Fibroblast of lung (primary cell): Measurements from ENCODE around the gene TCFL5. TPM values are rescaled to one million over a fixed set of nuclear protein-coding genes. Genes with fewer than 3 reads are reported as not detected.
"Not testable (repeated sequence)": the region's sequence is repeated elsewhere in the genome, so short reads cannot be mapped to it uniquely, and the experiment has no call there.

Experiments used
- DNase-seq, 2 donors: peaks; one replicate each; pipeline versions ENCODE4 v3.0.0 to v3.0.0-alpha.2; 2010; ENCODE audit warnings: low read depth in 2 of 2
- H2AFZ ChIP-seq: 2 replicates; pipeline ENCODE4 v1.5.1; 2012; ENCODE audit warnings: low read length, control low read depth, inconsistent platforms
- H3K27ac ChIP-seq: 2 replicates; pipeline ENCODE4 v1.5.1; 2011; ENCODE audit warnings: low read length, control low read depth; ENCODE audit not compliant: insufficient read depth
- H3K27me3 ChIP-seq: 2 replicates; pipeline ENCODE4 v1.5.1; 2011; ENCODE audit warnings: mild to moderate bottlenecking, low read length; ENCODE audit not compliant: control insufficient read depth, insufficient read depth
- H3K36me3 ChIP-seq: 2 replicates; pipeline ENCODE4 v1.5.1; 2011; ENCODE audit warnings: low read length; ENCODE audit not compliant: control insufficient read depth, insufficient read depth
- H3K4me1 ChIP-seq: 2 replicates; pipeline ENCODE4 v1.5.1; 2011; ENCODE audit warnings: low read length; ENCODE audit not compliant: control insufficient read depth, insufficient read depth; ENCODE audit errors: extremely low read depth
- H3K4me2 ChIP-seq: 2 replicates; pipeline ENCODE4 v1.5.1; 2011; ENCODE audit warnings: low read length, control low read depth; ENCODE audit not compliant: insufficient read depth; ENCODE audit errors: extremely low read depth
- H3K4me3 ChIP-seq, 4 experiments: fragments of 200-600 bp in 1 of 4; sonication (generic) in 1 of 4; replicated peaks in 1 of 4; 2 replicates each; pipeline ENCODE4 v1.5.1; 2011 to 2016; ENCODE audit warnings: low read length in 4 of 4, low read depth in 3 of 4, mild to moderate bottlenecking in 3 of 4, control low read depth in 2 of 4, inconsistent platforms in 1 of 4, mixed read lengths in 1 of 4; ENCODE audit not compliant: insufficient read depth in 1 of 4; ENCODE audit errors: control extremely low read depth in 1 of 4
- H3K79me2 ChIP-seq: 2 replicates; pipeline ENCODE4 v1.5.1; 2012; ENCODE audit warnings: mild to moderate bottlenecking, low read length, inconsistent platforms; ENCODE audit not compliant: control insufficient read depth, insufficient read depth
- H3K9ac ChIP-seq: 2 replicates; pipeline ENCODE4 v1.5.1; 2011; ENCODE audit warnings: mild to moderate bottlenecking, low read length, control low read depth; ENCODE audit not compliant: insufficient read depth
- H3K9me3 ChIP-seq: 2 replicates; pipeline ENCODE4 v1.5.1; 2012; ENCODE audit warnings: low read depth, low read length; ENCODE audit not compliant: control insufficient read depth, insufficient read depth
- H4K20me1 ChIP-seq: 2 replicates; pipeline ENCODE4 v1.5.1; 2011; ENCODE audit warnings: low read length; ENCODE audit not compliant: control insufficient read depth, insufficient read depth; ENCODE audit errors: extremely low read depth
- CTCF ChIP-seq, 2 donors: IDR thresholded peaks in 1 of 2; conservative IDR thresholded peaks in 1 of 2; 1 replicate in 1 of 2; 2 replicates in 1 of 2; pipeline ENCODE4 v1.5.1; 2011 to 2012; ENCODE audit warnings: low read length in 2 of 2, control low read depth in 1 of 2, inconsistent platforms in 1 of 2, low read depth in 1 of 2, mild to moderate bottlenecking in 1 of 2
- EZH2 ChIP-seq: IDR thresholded peaks from 2 replicates; pipeline ENCODE4 v1.5.1; 2012; ENCODE audit warnings: low read length, control low read depth, mild to moderate bottlenecking; ENCODE audit errors: missing control alignments
- polyA plus RNA-seq, 2 donors: library from polyadenylated mRNA; depleted of rRNA in 1 of 2; stranded (reverse) in 1 of 2; unstranded in 1 of 2; fragments of >200 nt; gene quantifications; 2 replicates each; pipeline ENCODE4 v1.2.1, GENCODE V29; 2011 to 2012; ENCODE audit warnings: missing spikeins in 1 of 2
- total RNA-seq: library from RNA; depleted of rRNA; stranded (reverse); fragments of >200 nt; gene quantifications from 2 replicates; pipeline ENCODE4 v1.2.1, GENCODE V29; 2014

TCFL5 gene
- total and polyA plus RNA-seq, 2 donors (not counting 1 experiment from before 2014, with no cell fraction given), result 9.8 to 13.7 TPM

- no peak overlapping the region for H3K9ac ChIP-seq
- no peak overlapping the region for H3K4me3 ChIP-seq
- no peak overlapping the region for H3K27ac ChIP-seq
- peaks cover 5% of the 10 kb centered on the region for H3K36me3 ChIP-seq
- TF ChIP-seq EZH2 (no peak), CTCF (conservative IDR thresholded peaks at IDR 0.05 in 1 of 2, IDR thresholded peaks at IDR 0.05 in 1 of 2; ENCODE audit: low read depth in 1 of 2, low read length in 2 of 2) (no peak)
- no peak overlapping the region for H2AFZ ChIP-seq
- H4K20me1 ChIP-seq, result no peaks in the 10 kb centered on the region
- DNase-seq, result no peak
- no peaks in the 10 kb centered on the region for H3K4me1 ChIP-seq
- no peak overlapping the region for H3K4me2 ChIP-seq
- H3K79me2 ChIP-seq, result no peaks in the 10 kb centered on the region
- H3K9me3 ChIP-seq, result no peaks in the 10 kb centered on the region
- no peaks in the 10 kb centered on the region for H3K27me3 ChIP-seq
Measured at GRCh38 chr20:62849431-62849830, 12.2 kb downstream of the TCFL5 start.

GRCh38 chr20:62848917-62849316 is 12.7 kb downstream of the TCFL5 start:
- H3K4me1 ChIP-seq, DNase-seq, H3K79me2 ChIP-seq, H4K20me1 ChIP-seq, H3K4me3 ChIP-seq, H3K9ac ChIP-seq, H3K27me3 ChIP-seq, H3K4me2 ChIP-seq, H3K9me3 ChIP-seq, H2AFZ ChIP-seq, H3K27ac ChIP-seq, H3K36me3 ChIP-seq: not testable (repeated sequence)

DNA sequence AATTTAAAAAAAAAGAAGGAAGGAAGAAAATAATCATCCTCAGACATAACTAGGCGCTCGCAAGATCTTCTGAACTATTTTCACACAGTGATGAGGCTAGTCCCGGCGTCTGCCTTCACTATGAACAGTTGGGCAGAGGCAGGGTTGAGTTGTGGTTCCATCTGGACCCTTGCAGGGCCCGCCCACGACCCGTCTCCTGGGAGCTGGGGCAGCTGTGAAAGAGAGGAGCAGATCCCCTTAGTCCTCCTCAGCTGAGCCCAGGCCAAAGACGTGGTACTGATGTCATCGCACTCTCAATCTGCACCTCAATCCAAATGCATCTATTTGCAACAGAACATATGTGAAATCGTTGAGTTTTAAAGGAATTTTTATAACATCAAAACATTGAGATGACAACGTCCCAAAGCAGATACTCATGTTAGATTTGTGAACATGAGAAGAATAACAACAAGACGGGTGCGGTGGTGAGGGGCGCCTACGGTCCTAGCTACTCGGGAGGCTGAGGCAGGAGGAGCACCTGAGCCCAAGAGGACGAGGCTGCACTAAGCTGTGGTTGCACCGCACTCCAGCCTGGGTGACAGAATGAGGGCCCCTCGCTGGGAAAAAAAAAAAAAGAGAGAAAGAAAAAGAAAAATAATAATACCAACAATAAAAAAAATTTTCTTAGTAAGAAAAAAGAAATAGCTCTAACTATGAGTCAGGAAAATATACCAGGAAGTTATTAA is 15.3 kb downstream of the TCFL5 start:
- no peaks in the 10 kb centered on the region for H4K20me1 ChIP-seq
- no peak overlapping the region for H3K9ac ChIP-seq
- no peak for DNase-seq
- H3K9me3 ChIP-seq, result no peaks in the 10 kb centered on the region
- no peaks in the 10 kb centered on the region for H3K79me2 ChIP-seq
- H3K27ac ChIP-seq, result no peak overlapping the region
- H2AFZ ChIP-seq, result no peak overlapping the region
- H3K27me3 ChIP-seq, result no peaks in the 10 kb centered on the region
- TF ChIP-seq EZH2 (no peak), CTCF (conservative IDR thresholded peaks at IDR 0.05 in 1 of 2, IDR thresholded peaks at IDR 0.05 in 1 of 2; ENCODE audit: low read depth in 1 of 2, low read length in 2 of 2) (no peak)
- H3K36me3 ChIP-seq, result peaks cover 2% of the 10 kb centered on the region
- H3K4me3 ChIP-seq, result no peak overlapping the region
- H3K4me1 ChIP-seq, result no peaks in the 10 kb centered on the region
- no peak overlapping the region for H3K4me2 ChIP-seq
